Brain microvascular endothelial cell (primary cell): ENCODE data around the gene KIF17.

Source experiments
- DNase-seq: peaks from one replicate; pipeline ENCODE4 v3.0.0-alpha.2; 2020
- H3K27ac ChIP-seq: fragments of 250-450 bp; sonication (Bioruptor Pico); 2 replicates; pipeline ENCODE4 v1.5.1; 2020; ENCODE audit warnings: mild to moderate bottlenecking, moderate library complexity
- H3K27me3 ChIP-seq: fragments of 250-450 bp; sonication (Bioruptor Pico); replicated peaks from 2 replicates; pipeline ENCODE4 v1.5.1; 2020; ENCODE audit warnings: mild to moderate bottlenecking
- H3K36me3 ChIP-seq: fragments of 250-450 bp; sonication (Bioruptor Pico); replicated peaks from 2 replicates; pipeline ENCODE4 v1.5.1; 2020; ENCODE audit warnings: mild to moderate bottlenecking
- H3K4me3 ChIP-seq: 2 replicates; pipeline ENCODE4 v1.5.1; 2011; ENCODE audit warnings: low read depth, mild to moderate bottlenecking, control low read depth, low read length, moderate library complexity
- CTCF ChIP-seq: IDR thresholded peaks from 2 replicates; pipeline ENCODE4 v1.5.1; 2011; ENCODE audit warnings: low read depth, mild to moderate bottlenecking, moderate library complexity, low read length, control low read depth, inconsistent platforms; ENCODE audit errors: missing control alignments
- in situ Hi-C: cut with HindIII; loops from 2 replicates; pipeline ENCODE4 v1.10.0; 2017; ENCODE audit warnings: low sequenced_read_pairs, low pct_ligation_motif_present

The KIF17 gene

GRCh38 chr1:20616847-20617487 is 100.8 kb downstream of the KIF17 start:
- no peaks in the 10 kb centered on the region for H3K36me3 ChIP-seq
- DNase-seq = no peak
- no peak overlapping the region for H3K27ac ChIP-seq
- no peaks in the 10 kb centered on the region for H3K27me3 ChIP-seq
- in situ Hi-C loops = no loop called here
- no peak overlapping the region for H3K4me3 ChIP-seq
- TF ChIP-seq CTCF = no peak

DNA sequence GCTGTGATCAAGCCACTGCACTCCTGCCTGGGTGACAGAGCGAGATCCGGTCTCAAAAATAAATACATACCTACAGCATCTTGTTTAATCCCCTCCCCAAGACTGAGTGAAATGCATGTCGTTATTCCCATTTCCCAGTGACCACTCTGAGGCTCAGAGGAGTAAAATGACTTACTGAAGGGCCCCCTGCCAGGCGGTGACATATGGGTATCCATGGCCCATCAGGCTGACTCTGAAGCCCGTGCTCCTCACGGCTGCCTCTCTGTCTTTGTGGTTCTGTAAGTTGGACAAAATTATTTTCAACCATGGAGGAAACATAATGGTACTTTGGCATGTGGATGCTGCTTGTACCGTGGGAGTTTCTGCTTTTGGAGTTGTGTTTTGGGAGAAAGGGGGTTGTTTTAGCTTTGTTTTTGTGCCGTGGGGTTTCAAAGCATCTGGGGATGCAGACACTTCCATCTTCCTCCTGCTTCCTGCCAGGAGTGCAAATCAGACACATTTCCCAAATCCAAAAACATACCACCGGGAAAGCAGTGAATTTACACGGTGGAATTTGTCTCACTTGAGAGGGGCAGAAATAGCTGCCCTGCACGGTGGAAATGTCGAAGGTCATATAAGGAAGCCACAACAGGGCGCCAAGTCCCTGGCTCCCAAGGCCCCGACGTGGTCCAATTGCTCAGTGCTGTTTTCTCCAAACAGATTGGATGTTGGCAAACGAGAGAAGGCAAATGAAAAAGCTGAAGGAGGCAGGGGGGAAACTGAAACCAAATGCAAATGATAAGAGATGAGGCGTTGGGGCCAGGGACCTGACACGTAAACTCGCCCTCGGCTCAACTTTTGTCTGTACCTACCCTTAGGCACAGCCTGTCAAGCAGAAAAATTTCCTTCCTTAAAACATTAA is 101.6 kb downstream of the KIF17 start:
- in situ Hi-C loops = no loop called here
- Histone ChIP-seq H3K36me3 (no peaks in the 10 kb centered on the region), H3K27me3 (no peaks in the 10 kb centered on the region), H3K27ac (no peak overlapping the region), H3K4me3 (no peak overlapping the region)
- no peak for DNase-seq
- no peak for TF ChIP-seq CTCF

DNA sequence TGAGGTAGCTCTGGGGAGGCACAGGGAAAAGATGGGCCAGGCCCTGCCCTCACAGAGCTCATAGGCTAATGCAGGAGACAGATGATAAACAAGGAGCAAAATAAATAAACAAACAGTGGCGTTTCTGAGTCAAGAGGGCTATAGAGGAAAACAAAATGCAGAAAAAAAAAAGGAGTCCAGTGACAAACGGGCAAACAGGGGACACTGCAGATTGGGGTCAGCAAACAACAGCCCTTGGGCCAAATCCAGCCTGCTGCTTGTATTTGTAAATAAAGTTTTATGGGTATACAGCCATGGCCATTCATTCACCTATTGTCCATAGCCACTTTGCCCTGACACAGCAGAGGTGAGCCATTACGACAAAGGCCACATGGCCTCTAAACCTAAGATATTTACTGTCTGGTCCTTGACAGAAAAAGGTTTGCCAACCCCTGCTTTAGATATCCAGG is 103.7 kb downstream of the KIF17 start:
- no peak overlapping the region for H3K4me3 ChIP-seq
- H3K27ac ChIP-seq = no peak overlapping the region
- DNase-seq = no peak
- in situ Hi-C loops = no loop called here
- no peaks in the 10 kb centered on the region for H3K36me3 ChIP-seq
- no peak for TF ChIP-seq CTCF
- no peaks in the 10 kb centered on the region for H3K27me3 ChIP-seq
